ENCODE measurements around the gene JAKMIP2.

JAKMIP2 gene

DNA sequence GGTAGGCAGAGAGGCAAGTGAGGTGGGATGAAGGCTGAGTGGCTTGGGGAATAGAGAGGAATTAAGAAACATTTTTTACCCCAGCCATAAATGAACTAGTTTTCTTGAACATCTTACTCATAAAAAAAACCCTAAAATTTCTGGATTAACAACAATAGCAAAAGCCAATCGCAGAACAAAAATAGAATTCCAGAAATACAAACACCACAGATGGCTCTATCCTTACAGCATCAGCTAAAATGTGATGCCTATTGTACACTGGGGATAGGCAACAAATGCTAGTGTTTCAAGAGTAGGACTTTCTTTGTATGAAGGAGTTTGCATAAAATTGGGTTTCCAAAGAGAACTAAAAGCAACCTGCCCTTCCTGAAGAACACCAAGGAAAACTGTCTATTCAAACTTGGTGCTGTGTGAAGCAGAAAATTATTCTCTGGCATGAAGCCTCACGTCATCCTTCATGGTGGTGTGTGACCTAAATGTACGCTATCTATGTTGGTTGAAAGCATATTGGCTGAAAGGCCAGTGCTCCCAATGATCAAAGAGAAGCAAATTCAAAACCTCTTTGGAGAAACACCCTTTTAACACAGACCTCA lies 82.9 kb downstream of the JAKMIP2 start:
- DNase-seq (ENCODE audit: low read depth in 2 of 3, low spot score in 2 of 3), result no peak

DNA sequence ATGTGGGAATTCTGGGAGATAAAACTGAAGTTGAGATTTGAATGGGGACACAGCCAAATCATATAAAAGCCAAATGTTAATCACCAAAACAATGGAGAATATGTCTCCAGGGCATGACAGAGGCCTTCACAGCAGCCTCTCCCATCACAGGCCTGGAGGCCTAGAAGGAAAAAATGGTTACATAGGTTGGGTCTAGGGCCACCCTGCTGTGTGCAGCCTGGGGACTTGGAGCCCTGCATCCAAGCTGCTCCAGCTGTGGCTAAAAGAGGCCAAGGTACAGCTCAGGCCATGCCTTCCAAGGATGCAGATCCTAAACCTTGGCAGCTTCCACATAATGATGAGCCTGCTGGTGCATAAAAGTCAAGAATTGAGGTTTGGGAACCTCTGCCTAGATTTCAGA lies 85.1 kb downstream of the JAKMIP2 start:
- DNase-seq (ENCODE audit: low read depth in 2 of 3, low spot score in 2 of 3), result no peak

DNA sequence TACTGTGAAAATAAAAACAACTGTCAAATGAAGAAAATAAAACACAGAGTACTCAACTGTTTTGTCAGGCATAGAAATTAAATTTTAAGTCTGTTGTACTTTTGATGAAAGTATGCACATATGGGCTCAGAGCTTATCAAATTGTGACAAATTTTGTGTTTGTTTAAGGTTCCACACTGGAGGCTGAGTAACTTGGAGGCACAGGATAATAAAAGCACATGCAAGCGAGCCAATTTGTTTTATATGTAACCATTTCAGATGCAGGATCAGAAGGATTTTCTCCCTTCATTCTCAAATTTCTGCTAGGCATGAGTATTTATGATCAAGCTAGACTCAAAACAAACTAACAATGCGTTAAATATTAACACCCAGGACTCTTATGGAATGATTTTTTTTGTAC lies 87.8 kb downstream of the JAKMIP2 start:
- no peak for DNase-seq (ENCODE audit: low read depth in 2 of 3, low spot score in 2 of 3)

DNA sequence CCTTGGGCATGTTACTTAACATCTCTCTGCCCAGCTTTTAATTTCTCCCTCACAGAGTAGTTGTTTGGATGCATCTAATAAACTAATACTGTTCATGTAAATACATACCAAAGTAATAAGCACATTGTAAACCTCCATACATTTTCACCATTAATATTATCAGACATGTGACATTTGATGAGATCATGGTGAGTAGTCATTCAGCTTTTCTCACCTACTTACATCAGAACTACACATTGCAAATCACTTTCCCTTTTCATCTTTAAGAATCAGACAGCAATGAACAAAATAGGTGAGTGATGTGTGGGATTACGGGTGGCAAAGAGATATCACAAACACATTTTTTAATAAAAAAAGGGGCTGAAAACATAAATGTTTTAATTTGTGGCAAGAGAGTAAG lies 89.3 kb downstream of the JAKMIP2 start:
- DNase-seq (ENCODE audit: low read depth in 2 of 3, low spot score in 2 of 3), result no peak

DNA sequence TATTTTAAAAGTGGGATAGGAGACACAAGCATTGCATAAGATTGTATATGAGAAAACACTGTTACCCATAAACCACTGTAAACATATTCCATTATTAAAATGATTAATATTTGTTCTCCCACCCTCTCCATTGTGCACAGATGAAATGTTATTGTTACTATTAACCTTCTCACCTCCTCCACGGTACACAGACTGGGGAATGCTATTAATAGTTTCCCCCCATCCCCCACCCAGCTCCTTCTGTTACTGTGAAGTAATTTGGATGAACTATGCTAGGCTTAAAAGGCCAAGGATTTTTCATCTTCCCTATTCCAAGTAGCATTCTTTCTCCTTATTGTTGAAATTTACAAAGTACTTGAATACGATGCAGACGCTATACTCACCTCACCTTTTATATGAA lies 91.4 kb downstream of the JAKMIP2 start:
- DNase-seq (ENCODE audit: low read depth in 2 of 3, low spot score in 2 of 3), result no peak

DNA sequence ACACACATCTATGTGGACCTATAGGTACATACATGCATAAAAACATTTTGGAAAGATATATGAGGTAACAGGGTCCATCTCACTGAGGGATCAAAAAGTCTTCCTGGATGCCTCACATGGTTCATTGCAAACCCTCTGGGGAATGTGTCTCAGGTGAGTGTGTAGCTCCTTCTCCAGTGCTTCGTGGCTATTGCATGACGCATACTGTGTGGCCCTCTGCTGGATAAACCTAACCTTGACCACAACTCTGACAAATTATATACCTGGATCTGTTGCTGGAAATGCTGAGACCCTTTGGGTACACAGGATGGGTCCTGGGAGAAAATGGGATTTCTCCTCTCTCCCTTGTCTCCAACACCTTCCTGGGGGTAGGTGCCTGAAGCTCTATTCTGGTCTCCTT lies 91.9 kb downstream of the JAKMIP2 start:
- DNase-seq (ENCODE audit: low read depth in 2 of 3, low spot score in 2 of 3), result no peak

DNA sequence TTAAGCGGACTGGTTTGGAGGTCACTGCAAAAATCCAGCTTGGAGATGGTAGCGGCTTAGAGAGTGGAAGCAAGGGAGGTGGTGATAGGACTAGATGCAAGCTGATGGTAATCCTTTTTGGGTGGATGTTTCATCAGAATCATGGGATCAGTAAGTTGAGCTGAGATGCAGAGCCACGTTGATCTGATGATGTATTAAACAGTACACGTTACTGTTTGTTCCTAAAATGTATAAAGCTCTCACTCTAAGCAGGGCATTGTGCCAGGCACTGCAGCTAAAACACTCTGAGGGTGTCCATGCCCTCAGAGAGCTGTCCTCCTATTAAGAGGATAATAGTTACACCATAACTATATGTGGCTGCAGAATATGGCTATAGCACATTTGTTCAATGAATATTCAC lies 93.1 kb downstream of the JAKMIP2 start:
- no peak for DNase-seq (ENCODE audit: low read depth in 2 of 3, low spot score in 2 of 3)

DNA sequence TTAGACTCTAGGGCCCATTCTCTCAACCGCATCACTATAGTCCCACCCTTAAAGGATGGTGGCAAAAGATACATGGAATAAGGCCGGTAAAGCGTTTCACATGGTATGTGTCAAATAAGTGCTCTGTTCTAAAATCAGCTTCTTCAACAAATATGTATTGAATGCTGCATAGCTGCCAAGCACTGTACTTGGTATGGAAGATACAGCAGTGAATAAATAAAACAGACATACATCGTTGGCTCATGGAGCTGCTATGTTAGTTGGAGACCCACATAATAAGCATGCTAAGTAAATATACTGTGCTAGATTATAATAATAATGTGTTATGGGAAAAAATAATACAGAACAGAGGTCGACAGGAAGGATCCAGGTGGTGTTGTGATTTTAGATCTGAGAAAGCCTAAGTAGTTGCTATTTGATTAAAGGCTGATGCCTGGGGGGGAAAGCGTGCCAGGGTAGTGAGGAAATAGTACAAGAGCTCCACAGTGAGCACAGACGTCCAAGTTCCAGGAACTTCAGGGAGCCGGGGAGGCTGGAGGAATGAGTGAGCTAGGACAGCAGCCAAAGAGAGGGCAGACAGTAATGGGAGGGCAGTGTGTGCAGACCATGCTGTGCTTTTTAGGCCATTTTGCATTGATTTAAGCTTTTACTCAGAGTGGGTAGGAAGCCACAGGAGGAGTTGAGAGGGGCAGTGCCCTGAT lies 93.7 kb downstream of the JAKMIP2 start:
- no peak for DNase-seq (ENCODE audit: low read depth in 2 of 3, low spot score in 2 of 3)

DNA sequence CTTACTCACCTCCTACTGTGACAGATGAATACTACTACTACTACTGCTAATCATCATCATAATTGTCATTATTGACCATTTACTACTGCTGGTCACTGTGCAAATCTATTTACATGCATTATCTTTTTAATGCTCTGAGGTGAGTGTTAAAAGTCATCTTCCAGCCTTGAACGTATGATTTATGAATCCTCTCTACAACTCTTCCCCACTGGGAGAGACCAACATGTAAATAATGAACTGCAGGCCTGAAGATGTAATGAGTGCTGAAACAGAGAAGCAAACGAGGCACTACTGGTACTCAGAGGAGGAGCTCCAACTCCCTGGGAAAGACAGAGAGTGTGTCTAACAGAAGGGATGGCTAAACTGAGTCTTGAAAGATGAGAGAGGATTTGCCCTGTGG lies 95.4 kb downstream of the JAKMIP2 start:
- no peak for DNase-seq (ENCODE audit: low read depth in 2 of 3, low spot score in 2 of 3)

DNA sequence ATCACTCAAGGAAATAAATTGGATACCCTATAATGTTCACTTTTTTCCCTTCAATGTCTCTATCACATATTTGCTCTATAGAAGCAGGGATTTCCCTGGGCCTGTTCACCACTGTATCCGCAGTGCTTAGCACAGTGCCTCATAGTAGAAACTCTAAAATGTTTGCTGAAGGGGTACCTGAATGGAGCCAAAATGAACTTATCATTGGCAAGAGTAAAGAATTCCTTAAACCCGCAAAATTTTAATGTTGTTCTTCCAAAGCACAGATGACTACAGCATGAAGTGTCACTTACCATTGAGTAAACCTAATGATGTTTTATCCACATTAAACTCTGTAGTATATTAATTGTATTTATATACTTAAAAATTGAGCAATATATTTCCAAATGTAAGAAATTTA lies 96.1 kb downstream of the JAKMIP2 start:
- DNase-seq (ENCODE audit: low read depth in 2 of 3, low spot score in 2 of 3), result no peak

DNA sequence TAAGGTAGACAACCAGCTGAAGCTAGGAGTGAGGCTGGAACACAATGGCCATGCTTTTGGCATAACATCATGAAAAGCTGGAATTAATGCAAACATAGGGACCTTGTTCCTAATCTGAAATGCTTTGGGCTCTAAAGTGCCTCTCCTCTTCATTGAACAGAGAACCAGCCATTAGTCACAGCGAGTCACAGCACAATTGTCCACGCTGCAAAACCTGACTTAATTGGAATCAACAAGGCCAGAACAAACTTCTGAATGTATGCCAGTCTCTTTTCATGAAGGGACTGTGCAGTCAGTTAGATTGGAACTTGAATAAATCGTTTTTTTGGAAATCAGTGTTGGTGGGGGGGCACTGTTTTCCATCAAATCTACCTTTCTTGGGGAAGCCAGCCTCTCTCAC lies 96.5 kb downstream of the JAKMIP2 start:
- no peak for DNase-seq (ENCODE audit: low read depth in 2 of 3, low spot score in 2 of 3)

DNA sequence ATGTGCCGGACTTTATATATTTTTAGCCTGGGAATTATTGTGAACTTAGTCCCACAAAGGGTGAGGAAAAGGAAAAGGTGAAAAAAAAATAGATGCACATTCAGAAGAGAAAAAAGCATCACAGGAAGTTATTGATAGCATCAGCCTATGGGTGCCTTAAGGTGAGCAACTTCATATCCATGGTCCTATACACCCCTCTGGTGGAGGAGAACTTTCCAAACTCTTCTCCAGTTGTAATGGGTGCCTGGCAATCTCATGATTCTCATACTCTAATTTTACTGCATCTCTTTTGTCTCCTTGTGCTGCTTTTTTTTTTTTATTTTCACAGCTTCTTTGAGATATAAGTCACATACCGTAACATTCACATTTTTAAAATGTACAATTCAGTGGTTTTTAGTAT lies 107.4 kb downstream of the JAKMIP2 start:
- DNase-seq (ENCODE audit: low read depth in 2 of 3, low spot score in 2 of 3), result no peak

DNA sequence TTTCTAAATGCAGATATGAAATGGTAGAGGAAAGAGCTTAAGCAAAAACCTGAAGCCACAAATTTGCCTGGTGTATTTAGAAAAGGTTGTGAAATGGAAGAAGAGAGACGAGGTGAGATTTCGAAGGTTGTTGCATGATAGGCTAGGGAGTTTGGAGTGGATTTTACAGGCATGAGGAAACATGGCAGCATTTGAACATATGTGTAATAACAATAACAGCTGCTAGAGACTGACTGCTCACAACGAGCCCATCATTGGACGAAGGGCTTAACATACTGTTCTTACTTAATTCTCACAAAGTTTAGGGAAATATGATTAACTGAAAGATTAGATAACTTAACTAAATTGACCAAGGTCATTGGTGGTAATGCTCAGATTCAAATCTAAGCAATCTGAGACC lies 108.1 kb downstream of the JAKMIP2 start:
- no peak for DNase-seq (ENCODE audit: low read depth in 2 of 3, low spot score in 2 of 3)

DNA sequence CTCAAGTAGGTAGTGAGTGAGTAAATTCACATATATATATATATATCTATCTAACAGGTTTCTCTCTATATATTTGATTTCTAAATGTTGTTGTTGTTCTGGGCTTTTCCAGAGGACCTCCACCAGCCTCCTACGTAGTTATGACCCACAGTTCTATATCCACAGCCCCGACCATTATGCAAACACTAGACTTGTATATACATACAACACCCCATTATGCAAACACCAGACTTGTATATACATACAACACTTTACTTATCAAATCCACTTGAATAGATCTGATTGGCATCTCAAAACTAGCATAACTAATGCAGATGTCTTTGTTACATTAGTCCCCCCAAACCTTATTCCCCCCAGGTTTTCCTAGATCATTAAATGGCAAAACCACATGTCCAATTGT lies 108.7 kb downstream of the JAKMIP2 start:
- no peak for DNase-seq (ENCODE audit: low read depth in 2 of 3, low spot score in 2 of 3)

DNA sequence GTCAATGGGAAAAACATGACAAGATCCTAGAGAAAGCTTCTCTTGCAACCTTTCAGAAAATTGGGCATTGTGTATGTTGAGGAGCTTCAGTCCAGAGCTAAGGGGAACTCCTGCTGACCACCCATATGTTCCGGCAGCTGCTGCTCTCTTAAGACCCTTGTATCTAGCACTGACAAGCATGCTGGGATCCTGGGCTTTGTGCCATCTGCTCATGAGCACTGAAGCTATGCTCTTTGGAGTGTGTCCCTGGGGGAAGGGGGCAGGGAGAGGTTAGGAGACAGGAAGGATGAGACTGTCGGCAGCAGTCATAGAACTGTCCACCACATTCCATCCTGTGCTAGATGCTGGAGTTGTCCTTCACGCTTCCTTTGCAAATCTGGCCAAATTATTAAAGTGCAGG lies 109.3 kb downstream of the JAKMIP2 start:
- DNase-seq (ENCODE audit: low read depth in 2 of 3, low spot score in 2 of 3), result no peak

DNA sequence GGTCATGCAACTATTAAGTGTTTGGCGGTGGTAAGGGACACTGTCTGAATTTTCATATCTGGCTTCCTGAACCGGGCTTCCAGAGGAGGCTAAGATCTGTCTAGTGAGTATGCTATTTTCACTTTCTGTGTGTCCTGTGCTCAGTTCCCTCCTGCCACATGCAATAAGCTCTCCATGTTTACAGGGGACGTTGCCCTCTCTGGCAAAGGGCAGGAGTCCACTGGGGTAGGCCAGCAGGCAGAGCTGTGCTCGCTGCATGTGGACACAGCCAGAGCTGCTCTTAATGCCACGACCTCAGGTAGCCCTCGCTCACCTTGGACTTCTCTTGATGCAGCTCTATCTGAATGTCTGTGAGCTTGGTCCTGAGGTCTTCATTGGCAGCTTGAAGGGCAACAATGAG lies 111.2 kb downstream of the JAKMIP2 start:
- no peak for DNase-seq (ENCODE audit: low read depth in 2 of 3, low spot score in 2 of 3)

DNA sequence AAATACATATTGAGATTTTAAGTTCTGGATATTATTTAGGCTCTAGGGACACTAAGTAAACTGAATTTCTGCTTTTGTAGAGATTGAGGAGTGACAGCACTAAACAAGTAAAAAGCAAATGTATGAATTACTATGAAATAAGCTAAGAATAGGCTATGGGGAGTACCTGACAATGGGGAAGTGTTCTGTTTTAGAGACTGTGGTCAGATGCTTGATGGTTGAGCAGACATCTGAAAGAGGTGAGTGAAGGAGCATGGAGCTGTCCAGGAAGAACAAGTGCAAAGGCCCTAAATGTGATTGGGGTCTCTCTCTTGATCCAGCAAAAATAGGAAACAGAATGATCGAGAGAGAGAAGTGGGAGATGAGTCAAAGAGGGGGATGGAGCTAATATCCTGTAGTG lies 111.7 kb downstream of the JAKMIP2 start:
- no peak for DNase-seq (ENCODE audit: low read depth in 2 of 3, low spot score in 2 of 3)

DNA sequence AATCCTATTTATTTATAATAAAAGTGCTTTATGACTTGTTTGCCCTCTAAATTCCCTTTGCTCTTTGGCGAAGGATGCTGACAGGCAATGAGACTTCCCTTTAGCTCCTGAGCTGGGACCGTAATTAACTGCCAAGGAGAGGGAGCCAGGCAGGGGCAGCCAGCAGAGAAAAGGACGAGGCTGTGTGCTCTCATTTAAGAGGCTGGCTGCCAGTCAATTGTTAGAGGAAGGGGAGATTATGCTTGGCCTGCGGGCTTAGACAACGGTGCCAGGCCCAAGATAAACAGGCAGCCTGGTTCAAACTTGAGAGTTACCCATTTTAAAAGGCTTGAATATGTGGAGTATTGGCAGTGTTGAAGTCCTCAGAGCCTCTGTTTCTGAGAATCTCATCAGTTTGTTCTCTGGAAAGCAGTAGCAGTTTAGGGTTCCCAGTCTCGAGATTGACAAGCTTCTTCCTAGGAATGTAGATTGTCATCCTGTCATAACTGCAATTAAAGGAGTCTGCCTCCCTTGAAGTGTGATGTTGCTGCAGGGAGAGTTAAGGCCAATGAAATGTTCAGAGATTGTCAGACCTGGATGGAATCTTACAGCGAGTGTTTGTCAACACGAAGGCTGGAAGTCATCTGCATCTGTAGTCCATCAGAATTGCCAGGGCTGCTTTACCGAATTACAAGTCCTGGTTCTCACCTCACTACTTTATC lies 113.2 kb downstream of the JAKMIP2 start:
- DNase-seq (ENCODE audit: low read depth in 2 of 3, low spot score in 2 of 3), result no peak

DNA sequence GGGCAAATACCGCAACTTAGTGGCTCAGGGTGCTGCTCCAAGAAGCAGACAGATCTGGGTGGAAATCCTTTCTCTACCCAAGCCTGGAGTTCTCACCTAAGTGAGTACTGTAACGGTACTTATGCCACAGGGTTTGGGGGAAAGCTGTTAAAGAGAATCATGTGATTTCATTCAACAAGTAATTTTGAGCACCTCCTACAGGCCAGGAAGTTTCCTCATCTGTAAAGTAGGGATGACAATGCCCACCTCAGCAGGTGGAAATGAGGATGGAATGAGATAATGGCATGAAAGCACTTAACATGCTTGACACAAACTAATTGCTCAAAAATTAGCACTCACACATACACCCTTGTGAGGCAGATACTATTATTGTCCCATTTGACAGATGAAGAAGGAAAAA lies 114.1 kb downstream of the JAKMIP2 start:
- DNase-seq (ENCODE audit: low read depth in 2 of 3, low spot score in 2 of 3), result no peak

DNA sequence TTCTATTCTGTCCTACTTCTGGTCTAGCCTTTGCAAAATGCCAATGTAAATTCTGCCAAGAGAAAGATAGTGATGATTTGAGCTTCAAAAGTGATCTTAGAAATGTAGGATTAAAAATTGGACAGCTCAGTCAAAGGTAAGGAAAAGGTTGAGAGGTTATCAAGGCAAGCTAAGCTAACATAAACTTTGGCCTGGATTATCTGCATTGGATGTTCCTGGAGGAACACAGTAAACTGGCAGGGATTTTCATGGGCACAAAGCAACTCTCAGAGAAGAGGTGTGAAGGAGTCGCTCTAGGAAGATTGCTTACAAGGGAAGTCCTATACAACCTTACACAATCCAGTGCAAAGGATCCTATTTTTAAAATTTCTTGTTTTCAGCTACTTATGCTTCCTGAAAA lies 115.2 kb downstream of the JAKMIP2 start:
- DNase-seq (ENCODE audit: low read depth in 2 of 3, low spot score in 2 of 3), result no peak

DNA sequence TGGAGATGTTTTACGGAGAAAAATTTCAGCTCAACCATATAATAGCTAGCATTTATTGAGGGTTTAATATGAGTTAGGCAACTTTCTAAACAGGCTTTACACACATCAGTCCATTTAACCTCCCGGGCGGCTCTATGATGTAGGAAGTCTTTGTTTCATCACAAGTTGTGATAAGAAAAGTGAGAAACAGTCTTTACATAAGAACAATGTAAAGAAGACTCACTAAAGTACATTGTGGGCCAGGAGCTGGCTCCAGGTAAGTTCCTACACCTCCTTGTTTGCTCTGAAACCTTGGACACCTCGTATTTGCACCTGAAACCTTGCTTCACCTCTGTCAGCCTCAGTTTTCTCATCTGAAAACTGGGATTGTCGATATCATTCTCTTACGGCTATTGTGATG lies 116.1 kb downstream of the JAKMIP2 start:
- no peak for DNase-seq (ENCODE audit: low read depth in 2 of 3, low spot score in 2 of 3)

DNA sequence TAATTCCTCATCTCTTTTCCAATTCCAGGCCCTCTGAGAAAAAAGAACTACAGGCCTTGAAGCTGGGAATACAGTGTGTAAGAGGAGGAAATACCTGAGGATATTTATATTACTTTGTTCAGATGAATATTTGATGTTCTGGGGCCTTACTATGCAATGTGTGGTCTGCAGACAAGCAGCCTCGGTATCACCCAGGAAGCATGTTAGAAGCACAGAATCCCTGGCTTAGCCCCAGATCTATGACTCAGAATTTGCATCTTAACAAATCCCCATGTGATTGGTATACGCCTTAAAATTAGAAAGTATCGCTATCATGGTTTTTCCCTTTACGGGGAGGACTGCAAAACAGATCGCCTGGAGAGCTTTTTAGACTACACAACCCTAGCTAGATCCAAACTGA lies 121.0 kb downstream of the JAKMIP2 start:
- DNase-seq (ENCODE audit: low read depth in 2 of 3, low spot score in 2 of 3), result no peak
